SK-N-SH treated with all-trans-retinoic acid at 6 μM for 48 hours (cell line): ENCODE data around the gene CORO1C.

Experiments
- ATAC-seq: fragments of 200-7000 bp; cut with Tn5 transposase; 3 replicates; pipeline ENCODE4 v1.9.1; 2020; ENCODE audit warnings: mild to moderate bottlenecking, moderate library complexity
- ARNTL ChIP-seq: fragments of 450-650 bp; formaldehyde crosslinking; IDR thresholded peaks from 2 replicates; pipeline ENCODE4 v1.5.0; 2020; ENCODE audit warnings: low read depth, mild to moderate bottlenecking, moderate library complexity, borderline replicate concordance
- BACH2 ChIP-seq: fragments of 250-450 bp; sonication (Bioruptor Pico); IDR thresholded peaks from 2 replicates; pipeline ENCODE4 v1.9.0; 2021; ENCODE audit warnings: mild to moderate bottlenecking, borderline replicate concordance
- CSDC2 ChIP-seq: fragments of 250-450 bp; sonication (Bioruptor Pico); IDR thresholded peaks from 2 replicates; pipeline ENCODE4 v1.5.0; 2020; ENCODE audit warnings: mild to moderate bottlenecking, moderate library complexity
- GLIS3 ChIP-seq: fragments of 250-450 bp; sonication (Bioruptor Pico); IDR thresholded peaks from 2 replicates; pipeline ENCODE4 v1.5.0; 2020; ENCODE audit warnings: mild to moderate bottlenecking, moderate library complexity
- ISL1 ChIP-seq: fragments of 250-450 bp; sonication (Bioruptor Pico); IDR thresholded peaks from 2 replicates; pipeline ENCODE4 v2.1.2; 2022; ENCODE audit warnings: mild to moderate bottlenecking, moderate library complexity
- OSR1 ChIP-seq: fragments of 250-450 bp; sonication (Bioruptor Pico); IDR thresholded peaks from 2 replicates; pipeline ENCODE4 v1.8.0; 2022; ENCODE audit warnings: moderate library complexity, mild to moderate bottlenecking, inconsistent platforms
- PPARA ChIP-seq: fragments of 250-450 bp; sonication (Bioruptor Pico); IDR thresholded peaks from 2 replicates; pipeline ENCODE4 v1.5.0; 2020; ENCODE audit warnings: mild to moderate bottlenecking, borderline replicate concordance
- RARB ChIP-seq: fragments of 250-450 bp; sonication (Bioruptor Pico); IDR thresholded peaks from 2 replicates; pipeline ENCODE4 v1.8.0; 2021; ENCODE audit warnings: mild to moderate bottlenecking, moderate library complexity
- TCF4 ChIP-seq: fragments of 250-450 bp; sonication (Bioruptor Pico); IDR thresholded peaks from 2 replicates; pipeline ENCODE4 v1.8.0; 2021; ENCODE audit warnings: mild to moderate bottlenecking, moderate library complexity, borderline replicate concordance
- TOX ChIP-seq: fragments of 250-450 bp; sonication (Bioruptor Pico); IDR thresholded peaks from 2 replicates; pipeline ENCODE4 v1.8.0; 2021; ENCODE audit warnings: mild to moderate bottlenecking, moderate library complexity, borderline replicate concordance
- ZC3H10 ChIP-seq: fragments of 250-450 bp; sonication (Bioruptor Pico); IDR thresholded peaks from 2 replicates; pipeline ENCODE4 v1.5.1; 2021; ENCODE audit warnings: mild to moderate bottlenecking, moderate library complexity
- ZFP3 ChIP-seq: fragments of 250-450 bp; sonication (Bioruptor Pico); IDR thresholded peaks from 2 replicates; pipeline ENCODE4 v1.5.0; 2020; ENCODE audit warnings: mild to moderate bottlenecking, moderate library complexity
- ZFP30 ChIP-seq: fragments of 450-650 bp; formaldehyde crosslinking; IDR thresholded peaks from 2 replicates; pipeline ENCODE4 v1.5.0; 2022; ENCODE audit warnings: mild to moderate bottlenecking, moderate library complexity
- ZNF565 ChIP-seq: fragments of 450-650 bp; formaldehyde crosslinking; conservative IDR thresholded peaks from 2 replicates; pipeline ENCODE4 v1.5.0; 2020; ENCODE audit warnings: low read depth, mild to moderate bottlenecking, moderate library complexity
- ZNF70 ChIP-seq: fragments of 450-650 bp; formaldehyde crosslinking; IDR thresholded peaks from 2 replicates; pipeline ENCODE4 v1.5.0; 2020; ENCODE audit warnings: mild to moderate bottlenecking, moderate library complexity
- ZNF8 ChIP-seq: fragments of 450-650 bp; formaldehyde crosslinking; IDR thresholded peaks from 2 replicates; pipeline ENCODE4 v1.5.0; 2020; ENCODE audit warnings: mild to moderate bottlenecking, moderate library complexity
- TF ChIP-seq, protein P1 (sequence below): fragments of 250-450 bp; sonication (Bioruptor Pico); IDR thresholded peaks from 2 replicates; pipeline ENCODE4 v1.8.0; 2021; ENCODE audit warnings: low read depth, mild to moderate bottlenecking, moderate library complexity, borderline replicate concordance
- TF ChIP-seq, protein P2 (sequence below): fragments of 250-450 bp; sonication (Bioruptor Pico); IDR thresholded peaks from 2 replicates; pipeline ENCODE4 v1.8.0; 2020; ENCODE audit warnings: mild to moderate bottlenecking, moderate library complexity, borderline replicate concordance
- TF ChIP-seq, protein P3 (sequence below): fragments of 250-450 bp; sonication (Bioruptor Pico); IDR thresholded peaks from 2 replicates; pipeline ENCODE4 v1.5.1; 2020; ENCODE audit warnings: low read depth, mild to moderate bottlenecking, moderate library complexity

CORO1C gene

DNA sequence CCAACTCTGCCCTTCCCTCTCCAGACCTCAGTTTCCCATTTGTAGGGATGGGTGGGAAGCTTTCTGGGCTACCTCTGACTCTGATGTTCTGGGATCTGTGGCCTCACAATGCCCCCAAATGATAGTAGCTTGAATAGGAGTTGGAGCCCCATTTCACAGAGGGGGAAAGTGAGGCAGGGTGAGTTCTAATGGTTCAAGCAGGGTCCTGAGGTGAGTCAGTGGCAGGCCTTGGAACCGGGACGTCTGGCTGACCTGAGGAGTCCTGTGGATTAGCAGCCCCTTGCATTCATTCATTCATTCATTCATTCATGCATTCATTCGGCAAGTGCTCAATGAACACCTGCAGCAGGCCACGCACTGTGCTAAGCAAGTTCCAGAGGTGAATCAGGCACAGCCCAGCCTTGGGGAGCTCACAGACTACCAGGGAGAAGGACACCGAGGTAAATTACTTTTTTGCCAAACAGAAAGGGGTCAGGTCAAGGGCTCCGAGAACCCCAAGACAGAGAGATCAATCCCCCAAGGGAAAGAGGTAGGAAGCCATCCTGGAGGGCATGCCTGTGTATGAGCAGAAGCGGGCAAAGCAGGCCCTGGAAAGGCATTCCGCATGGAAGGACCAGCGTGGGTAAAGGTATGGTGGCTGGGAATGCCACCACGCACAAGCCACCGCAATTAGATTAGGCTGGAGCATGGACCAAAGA is 132.6 kb downstream of the CORO1C start:
- no peak for ATAC-seq
- TF ChIP-seq, protein P1, sequence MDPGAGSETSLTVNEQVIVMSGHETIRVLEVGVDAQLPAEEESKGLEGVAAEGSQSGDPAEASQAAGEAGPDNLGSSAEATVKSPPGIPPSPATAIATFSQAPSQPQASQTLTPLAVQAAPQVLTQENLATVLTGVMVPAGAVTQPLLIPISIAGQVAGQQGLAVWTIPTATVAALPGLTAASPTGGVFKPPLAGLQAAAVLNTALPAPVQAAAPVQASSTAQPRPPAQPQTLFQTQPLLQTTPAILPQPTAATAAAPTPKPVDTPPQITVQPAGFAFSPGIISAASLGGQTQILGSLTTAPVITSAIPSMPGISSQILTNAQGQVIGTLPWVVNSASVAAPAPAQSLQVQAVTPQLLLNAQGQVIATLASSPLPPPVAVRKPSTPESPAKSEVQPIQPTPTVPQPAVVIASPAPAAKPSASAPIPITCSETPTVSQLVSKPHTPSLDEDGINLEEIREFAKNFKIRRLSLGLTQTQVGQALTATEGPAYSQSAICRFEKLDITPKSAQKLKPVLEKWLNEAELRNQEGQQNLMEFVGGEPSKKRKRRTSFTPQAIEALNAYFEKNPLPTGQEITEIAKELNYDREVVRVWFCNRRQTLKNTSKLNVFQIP, result no peak
- TF ChIP-seq TOX (no peak), ARNTL (CRISPR knock-in tag) (no peak), ZNF70 (CRISPR knock-in tag) (no peak), ZNF565 (CRISPR knock-in tag) (no peak), OSR1 (CRISPR knock-in tag) (no peak), ISL1 (CRISPR knock-in tag) (no peak), TCF4 (CRISPR knock-in tag) (no peak), ZFP3 (CRISPR knock-in tag) (no peak), PPARA (CRISPR knock-in tag) (no peak), ZNF8 (CRISPR knock-in tag) (no peak), GLIS3 (CRISPR knock-in tag) (no peak), RARB (CRISPR knock-in tag) (no peak)
- TF ChIP-seq, protein P2, sequence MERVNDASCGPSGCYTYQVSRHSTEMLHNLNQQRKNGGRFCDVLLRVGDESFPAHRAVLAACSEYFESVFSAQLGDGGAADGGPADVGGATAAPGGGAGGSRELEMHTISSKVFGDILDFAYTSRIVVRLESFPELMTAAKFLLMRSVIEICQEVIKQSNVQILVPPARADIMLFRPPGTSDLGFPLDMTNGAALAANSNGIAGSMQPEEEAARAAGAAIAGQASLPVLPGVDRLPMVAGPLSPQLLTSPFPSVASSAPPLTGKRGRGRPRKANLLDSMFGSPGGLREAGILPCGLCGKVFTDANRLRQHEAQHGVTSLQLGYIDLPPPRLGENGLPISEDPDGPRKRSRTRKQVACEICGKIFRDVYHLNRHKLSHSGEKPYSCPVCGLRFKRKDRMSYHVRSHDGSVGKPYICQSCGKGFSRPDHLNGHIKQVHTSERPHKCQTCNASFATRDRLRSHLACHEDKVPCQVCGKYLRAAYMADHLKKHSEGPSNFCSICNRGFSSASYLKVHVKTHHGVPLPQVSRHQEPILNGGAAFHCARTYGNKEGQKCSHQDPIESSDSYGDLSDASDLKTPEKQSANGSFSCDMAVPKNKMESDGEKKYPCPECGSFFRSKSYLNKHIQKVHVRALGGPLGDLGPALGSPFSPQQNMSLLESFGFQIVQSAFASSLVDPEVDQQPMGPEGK (CRISPR knock-in tag), result no peak
- TF ChIP-seq, protein P3, sequence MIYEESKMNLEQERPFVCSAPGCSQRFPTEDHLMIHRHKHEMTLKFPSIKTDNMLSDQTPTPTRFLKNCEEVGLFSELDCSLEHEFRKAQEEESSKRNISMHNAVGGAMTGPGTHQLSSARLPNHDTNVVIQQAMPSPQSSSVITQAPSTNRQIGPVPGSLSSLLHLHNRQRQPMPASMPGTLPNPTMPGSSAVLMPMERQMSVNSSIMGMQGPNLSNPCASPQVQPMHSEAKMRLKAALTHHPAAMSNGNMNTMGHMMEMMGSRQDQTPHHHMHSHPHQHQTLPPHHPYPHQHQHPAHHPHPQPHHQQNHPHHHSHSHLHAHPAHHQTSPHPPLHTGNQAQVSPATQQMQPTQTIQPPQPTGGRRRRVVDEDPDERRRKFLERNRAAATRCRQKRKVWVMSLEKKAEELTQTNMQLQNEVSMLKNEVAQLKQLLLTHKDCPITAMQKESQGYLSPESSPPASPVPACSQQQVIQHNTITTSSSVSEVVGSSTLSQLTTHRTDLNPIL (CRISPR knock-in tag), result no peak

DNA sequence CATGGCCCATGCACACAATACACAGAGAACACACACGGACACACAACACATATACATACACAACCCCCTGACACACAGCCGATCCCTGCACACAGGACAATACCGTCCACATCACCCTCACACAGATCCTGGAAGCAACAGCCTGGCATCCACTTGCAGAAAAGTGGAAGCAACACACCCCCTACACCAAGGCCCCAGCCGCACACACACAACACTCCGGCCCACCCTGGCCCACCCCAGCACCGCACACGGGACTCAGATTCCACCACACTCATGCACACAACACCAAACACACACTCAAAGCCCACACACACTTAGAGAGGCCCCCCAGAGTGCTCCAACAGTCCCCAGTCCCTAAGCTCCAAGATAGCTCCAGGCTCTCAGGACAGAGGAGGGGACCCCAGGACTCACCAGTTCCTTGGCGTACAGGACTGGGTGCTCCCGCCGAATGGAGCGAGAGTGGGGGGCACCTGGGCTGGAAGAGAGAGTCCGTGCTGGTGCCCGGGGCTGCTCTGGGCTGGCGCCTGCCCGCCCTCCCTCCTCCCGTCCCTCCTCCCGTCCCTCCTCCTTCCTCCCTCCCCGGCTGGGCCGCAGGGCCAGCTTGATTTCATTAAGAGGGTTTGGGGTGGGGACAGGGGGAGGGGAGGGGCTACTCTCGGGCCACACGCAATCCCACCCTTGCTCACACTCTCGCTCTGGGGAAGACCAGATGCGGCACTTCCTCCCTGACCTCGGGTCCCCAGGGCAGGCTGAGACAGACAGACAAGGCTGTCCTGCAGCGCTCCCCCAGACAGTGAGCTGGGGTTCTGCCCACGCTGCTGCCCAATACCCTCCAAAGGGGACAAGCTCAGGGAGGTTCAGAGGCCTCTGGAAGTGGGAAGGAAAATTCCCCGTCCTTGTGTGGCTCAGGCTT is 133.5 kb downstream of the CORO1C start, which contains the start of gene TMEM119:
Gene TMEM119, minus strand, starts transcription at position 526 of the 913 bp plus-strand sequence. CDS start 5,701 bp downstream, outside the sequence.
- TF ChIP-seq CSDC2 (CRISPR knock-in tag) (no peak), ZC3H10 (CRISPR knock-in tag) (no peak), PPARA (CRISPR knock-in tag) (no peak), ZNF8 (CRISPR knock-in tag) (no peak), ZNF565 (CRISPR knock-in tag) (no peak), GLIS3 (CRISPR knock-in tag) (no peak), ZFP3 (CRISPR knock-in tag) (no peak), OSR1 (CRISPR knock-in tag) (no peak), ISL1 (CRISPR knock-in tag) (no peak), BACH2 (no peak), ZFP30 (CRISPR knock-in tag) (no peak), TOX (no peak)
- TF ChIP-seq, protein P2 (CRISPR knock-in tag), result no peak
- TF ChIP-seq, protein P3 (CRISPR knock-in tag), result no peak
- peak; percentile 76 for ATAC-seq
